COLO668 (cell line): ENCODE measurements around the gene EPHB3.
A peak's percentile ranks its signal among the peaks of the same experiment; 100 is the strongest.

Experiments
- DNase-seq: peaks from one replicate; lab custom pipeline; 2025; ENCODE audit not compliant: unreplicated experiment; lab: John Stamatoyannopoulos, UW

EPHB3 gene

DNA sequence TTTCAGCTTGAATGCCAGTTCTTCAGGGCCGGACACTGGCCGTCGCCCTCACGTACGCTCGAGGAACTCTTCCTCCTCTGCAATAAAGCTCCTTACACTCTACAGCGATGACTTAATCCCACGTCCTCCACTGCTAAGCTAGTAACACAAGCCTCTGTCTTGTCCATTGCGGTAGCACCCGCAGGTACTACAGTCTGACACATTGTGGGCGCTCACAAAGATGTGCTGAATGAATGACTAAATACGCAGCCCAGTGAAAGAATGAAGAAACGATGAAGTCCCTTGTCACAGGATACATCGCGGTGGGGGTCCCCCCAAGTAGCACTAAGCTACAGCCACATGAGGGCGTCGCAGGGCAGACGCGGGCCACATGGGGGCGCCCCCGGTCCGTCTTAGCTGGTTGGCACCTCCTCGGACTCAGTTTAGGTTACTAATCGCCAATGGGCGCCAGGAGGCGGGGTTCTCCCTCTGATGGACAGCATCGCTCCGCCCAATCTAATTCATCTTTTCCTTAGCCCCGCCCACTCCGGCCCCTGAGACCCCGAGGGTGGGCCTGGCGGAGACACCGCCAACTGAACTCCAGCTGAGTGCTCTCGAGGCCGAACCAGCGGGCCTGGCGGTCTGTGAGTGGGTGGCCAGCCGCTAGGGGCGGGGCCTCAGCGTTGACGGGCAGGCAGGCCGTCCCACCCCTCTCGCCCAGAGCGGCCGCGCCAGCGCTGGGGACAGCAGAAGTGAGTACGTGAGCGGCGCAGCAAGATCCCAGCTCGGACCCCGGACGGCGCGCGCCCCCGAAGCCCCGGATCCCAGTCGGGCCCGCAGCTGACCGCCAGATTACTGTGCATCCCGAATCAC is at the start of gene EPHB3:
TSS of gene EPHB3 (plus strand) at position 725 of the 852 bp plus-strand sequence. CDS start 451 bp downstream, outside the sequence.
- DNase-seq, result peak; percentile 93

DNA sequence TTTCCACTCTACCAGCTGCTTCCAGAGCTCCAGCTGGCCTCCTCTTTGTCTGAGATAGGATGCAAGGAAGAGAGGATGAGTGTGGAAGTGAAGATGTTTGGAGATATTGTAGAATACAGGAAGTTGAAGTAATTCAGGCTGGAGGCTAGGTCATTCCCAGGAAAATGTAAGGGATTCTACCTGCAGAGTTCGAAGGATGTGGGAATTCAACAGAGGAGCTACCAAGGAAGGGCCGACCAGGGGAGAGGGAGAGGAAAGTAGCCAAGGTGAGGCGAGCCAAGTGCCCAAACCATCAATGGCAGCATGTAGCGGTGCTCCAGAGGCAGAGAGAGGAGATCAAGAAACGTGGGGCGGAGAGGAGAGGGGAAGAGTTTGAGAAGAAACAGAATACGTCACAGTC is 49.0 kb upstream of the EPHB3 start:
- DNase-seq, result no peak

DNA sequence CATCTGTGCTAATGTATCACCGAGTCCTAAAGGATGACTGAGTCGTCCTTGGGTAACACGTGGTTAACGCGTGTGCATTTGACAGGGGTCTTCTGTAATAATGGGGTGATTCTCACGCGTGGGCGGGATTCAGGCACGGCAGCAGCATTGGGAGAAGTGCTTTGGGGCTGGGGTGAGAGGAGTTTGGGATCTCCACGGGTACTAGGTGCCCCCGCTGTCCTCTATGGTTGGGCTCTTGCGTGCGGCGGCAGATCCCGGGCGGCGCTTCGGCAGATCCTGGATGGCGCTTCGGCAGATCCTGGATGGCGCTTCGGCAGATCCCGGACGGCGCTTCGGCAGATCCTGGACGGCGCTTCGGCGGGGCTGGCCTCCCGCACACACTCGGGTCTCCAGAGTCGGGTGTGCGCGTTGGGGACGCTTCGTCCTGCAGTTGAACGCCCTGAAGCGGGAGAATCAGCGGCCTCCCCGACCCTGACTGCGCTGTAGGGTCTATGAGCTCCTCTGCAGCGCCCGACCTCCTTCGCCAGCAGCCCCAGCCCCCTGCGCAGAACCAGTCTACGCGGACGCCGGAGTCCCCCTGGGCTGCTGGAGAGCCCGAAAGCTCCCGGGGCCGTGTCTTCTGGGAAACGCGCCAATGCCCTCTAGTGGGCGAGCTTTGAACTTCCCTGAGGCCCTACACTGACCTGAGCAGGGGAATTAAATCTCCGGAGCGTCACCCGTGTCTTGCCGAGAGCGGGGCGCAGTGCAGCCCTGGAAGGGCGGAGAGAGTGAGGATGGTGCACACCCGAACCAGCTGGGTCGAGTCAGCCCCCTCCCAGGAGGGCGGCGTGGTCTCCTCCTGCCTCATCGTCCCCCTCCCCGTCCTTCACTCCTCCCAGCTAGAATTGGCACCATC is 48.1 kb upstream of the EPHB3 start:
- peak; percentile 76 for DNase-seq

DNA sequence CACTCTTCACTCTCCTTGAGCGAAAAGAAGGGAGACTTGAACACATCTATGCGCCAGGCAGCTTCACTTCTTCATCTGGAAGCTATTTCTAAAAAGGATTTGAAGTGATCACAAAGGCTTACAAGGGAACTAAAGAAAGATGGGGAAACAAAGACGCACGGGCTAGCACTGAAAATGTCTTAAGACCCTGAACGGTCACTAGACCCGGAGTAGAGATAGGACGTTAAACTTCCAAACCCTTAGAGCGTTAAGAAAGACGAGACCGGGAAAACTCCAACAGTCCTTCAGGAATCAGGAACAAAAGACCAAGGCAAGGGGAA is 47.5 kb upstream of the EPHB3 start:
- DNase-seq, result no peak

DNA sequence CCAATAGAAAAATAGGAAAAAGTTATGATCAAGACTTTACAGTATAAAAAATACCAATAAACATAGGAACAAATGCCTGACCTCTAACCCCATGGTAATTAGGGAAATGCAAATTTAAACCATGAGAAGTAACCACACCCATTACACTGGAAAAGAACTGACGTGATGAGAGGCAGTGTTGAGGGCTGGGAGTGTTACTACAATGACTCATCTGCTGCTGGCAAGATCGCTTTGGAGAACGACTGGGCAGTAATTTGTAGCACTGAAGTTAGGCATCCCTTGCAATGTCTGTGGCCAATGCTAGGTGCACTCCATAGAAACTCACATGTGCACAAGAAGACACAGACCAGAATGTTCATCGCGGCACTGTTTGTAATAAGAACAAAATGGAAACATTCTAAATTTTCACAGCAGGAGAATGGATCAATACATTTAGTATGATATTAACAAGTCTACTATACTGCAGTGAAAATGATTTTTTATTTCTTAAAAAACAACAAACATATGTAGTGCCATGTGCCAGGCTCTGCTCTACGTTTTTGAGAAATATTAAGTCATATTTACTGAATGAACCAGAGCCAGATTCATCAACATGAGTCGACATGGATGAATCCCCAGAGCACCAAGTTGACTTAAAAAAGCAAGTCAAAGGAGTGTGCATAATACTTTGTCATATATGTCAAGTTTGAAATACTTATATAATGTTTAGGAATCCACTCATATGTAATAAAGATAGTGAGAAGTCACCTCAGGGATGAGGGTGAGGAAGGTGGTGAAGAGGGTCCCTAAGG is 37.6 kb upstream of the EPHB3 start:
- peak; percentile 9 for DNase-seq

DNA sequence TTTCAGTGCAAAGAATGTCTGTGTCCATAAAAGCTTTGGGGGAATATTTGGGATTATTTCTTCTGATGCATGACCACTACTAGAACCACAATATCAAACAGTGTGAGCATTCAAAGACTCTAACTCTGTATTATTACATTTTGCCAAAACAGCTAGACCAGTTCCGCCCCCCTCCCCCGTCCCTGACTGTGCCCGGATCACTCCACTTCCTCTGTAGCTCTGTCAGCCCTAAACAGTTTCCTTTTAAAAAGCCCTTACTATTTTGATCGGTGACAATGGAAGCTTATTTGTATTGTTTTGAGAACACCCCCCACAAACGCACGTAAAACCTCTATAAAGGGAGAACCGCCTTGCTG is 36.6 kb upstream of the EPHB3 start:
- peak; percentile 24 for DNase-seq

DNA sequence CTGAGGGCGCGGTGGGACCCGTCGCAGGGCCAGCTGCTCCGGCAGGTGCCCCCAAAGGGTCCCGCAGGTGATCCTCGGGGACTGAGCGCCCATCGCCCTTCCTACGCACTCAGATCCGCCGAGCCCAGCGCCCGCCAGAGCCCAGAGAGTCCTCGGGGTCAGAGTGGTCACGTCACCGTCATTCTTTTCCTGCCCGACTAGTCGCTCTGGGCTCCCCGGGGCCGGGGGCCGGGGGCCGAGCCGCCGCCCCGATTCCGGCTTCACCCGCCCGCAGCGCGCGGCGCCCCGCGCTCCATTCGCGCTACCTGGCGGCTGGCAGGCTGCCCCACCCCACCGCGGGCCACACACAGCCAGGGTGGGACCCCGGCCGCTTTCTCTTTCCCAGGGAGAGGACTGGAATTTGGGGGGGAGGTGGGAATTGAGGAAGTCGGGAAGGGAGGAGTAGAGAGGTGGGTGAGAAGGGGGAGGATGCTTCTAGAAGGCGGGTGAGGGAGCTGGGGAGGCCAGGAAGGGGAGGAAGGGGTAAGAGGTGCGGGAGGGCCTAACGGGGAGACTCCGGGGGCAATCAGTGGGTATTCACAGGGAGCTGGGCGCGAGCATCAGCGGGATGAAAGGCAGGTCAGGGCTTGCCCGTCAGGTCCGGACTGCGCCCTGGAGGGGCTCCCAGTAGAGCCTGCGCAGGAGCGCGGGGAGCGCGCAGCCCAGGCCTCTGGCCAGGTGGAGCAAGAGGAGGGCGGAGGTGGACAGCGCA is 36.1 kb upstream of the EPHB3 start:
- DNase-seq, result peak; percentile 63

DNA sequence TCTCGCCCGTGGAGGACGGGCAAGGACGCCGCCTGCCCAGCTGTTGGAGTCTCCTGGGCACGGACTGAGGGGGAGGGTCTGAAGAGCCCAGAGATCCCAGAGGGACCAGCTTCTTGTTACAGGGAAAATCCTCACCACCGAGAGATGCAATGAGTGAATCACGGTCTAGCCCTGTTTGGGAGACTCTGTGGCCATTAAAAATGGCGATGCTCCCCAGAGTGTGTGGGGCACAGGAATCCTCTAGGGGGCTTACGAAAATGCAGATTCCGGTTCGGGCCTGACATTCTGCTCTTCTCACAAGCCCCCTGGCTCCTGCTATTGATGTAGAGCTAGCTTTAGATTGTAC is 35.5 kb upstream of the EPHB3 start:
- no peak for DNase-seq

DNA sequence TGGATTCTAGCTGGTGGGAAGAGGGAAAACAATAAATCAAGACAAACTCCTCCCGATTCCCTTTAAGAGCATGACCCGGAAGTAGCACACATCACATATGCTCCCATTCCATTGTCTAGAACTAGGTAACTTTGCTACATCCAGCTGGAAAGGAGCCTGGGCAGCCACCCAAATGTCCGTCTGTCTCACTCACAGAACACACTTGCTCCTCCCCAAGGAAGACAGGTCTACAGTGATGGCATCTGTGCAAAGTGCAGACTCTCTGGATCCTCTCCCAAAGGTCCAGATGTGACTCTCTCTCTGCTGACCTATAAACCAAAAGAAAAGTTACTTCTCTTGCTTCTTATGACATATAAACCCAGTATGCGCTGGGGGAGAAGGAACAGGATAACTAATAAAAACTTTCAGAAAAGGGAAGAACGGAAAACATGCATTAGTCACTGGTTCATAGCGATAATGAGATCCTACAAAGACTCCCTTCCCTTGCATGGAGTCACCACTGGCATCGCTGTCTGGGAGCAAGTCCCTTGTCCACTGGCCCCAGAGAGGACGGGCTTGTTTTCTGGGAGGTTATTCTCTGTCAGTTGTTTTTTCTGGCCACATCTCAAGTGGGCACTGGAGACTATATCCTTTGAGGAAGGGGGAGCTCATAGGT is 29.8 kb upstream of the EPHB3 start:
- no peak for DNase-seq

DNA sequence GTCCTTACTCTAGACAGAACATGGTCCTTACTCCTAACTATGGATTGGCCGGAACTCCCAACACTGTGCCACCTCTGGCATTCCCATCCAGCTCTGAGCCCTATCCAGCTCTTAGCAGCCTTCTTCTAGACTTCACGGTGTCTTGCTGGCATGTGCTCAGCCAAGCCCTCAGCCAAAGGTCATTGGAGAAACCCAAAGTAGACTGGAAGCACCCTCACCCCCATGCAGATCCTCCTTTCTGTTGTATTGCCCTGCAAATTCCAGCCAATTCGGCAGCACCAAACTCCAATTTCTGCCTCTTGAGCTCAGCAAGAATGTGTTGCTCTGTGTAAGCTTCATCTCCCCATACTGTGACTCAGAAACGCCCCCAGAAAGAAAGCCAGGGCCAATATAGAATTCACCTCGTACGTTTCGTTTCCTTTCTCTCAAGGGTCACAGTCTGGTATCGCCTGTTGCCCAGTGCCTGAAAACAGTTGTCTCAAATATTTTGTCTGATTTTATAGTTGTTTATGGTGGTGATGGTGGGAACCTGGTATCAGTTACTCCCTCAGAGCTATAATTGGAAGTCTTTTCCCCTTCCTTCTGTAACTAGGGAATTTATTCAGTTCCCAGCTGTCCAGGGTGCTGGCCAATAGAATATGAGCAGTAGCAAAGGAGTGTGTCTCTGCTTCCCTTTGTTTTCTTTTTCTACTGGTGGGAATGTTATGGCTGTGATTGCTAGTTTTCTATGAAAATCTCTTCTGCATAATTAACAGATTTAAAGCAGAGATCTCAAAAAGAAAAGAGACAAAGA is 28.4 kb upstream of the EPHB3 start:
- no peak for DNase-seq

DNA sequence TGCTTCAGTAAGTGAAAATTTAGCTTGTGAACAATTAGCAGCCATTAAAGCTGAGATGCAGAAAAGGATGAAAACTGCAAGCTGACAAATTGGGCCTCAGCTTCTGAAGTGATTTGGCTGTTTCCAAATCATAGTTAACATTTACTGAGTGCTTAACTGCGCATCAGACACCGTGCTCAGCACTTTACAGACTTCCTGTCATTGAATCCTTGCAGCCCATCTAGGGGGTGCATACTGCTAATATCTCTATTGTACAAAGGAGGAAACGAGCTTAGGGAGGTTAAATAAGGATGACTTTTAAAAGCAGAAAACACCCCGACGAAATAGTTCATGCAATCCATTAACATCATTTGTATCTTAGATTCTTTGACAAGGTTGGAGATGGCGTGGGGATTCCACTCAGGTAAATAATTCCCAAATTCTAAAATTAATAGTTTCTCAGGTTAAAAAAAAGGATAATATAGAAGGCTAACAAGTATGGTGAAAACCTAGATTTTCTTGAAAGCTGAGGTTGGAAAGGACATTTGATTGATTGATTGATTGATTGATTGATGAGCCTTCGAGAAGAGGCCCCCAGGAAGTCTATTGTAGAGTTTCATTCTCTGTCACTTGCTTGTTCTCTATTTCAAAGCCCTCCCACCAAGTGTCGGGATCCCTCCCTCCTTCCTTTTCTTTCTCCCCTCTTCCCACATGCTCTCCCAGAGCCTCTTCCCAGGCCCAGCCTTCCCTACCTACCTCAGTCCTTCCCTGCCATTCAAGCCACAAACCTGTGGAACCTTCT is 23.5 kb upstream of the EPHB3 start:
- DNase-seq, result no peak

DNA sequence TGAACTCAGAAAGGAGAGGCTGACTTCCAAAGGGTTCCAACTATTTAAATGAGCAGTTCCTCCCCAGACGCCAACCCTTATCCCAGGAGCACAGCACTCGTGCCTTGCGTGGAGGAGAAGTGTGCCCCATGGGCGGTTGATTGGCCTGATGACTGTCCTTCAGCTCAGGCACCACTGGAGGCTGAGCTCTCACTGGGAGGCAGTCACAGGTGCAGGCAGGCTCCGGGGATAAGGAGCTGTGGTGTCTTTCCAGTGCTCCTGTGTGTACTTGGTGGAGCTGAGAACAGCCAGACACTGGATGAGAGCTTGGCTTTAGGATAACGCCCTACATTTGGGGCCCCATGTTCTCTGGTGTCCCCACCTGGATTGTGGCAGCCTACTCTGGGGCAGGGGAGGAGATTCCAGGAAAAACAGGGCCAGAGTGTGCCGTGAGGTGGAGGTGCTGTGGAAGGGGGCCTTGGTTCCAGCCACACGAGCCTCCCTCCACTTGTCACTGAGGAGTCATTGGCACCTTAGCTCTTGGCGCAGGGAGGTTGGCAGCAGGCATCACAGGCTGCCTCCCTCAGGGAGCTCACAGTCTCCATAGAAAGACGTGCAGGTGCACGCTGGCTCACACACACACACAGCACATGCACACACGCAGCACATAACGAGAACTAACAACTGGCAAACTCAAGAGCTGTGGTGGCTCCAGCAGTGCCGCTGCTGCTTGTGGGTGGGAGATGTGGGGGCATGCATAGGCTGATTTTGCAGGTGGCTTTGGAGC is 22.7 kb upstream of the EPHB3 start:
- no peak for DNase-seq

DNA sequence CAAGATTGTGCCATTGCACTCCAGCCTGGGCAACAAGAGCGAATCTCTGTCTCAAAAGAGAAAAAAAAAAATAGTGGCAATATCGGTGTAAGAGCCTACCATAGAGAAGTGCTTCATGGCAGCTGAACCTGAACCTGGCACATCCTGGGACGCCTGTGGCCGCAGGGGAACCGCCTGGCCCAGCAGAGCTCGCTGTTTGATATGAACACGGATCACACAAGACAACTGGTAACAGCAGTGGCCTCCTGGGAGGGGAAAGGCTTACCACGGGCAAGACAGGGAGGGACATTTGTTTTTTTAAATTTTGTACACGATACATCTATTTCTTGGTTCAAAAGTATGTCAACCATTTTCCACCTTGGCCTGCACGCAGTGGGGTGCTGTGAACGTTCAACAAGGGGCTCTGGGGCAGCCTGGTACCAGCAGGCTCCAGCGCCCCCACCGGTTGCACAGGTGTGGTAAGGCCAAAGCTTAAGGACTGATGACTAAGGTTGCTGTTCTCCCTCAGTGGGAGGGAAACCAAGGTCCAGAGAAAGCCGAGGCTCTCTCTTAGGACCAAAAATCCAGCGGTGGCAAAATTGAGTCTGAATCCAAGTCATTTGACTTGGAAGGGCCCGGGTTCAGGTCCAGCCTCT is 21.7 kb upstream of the EPHB3 start:
- DNase-seq, result no peak

DNA sequence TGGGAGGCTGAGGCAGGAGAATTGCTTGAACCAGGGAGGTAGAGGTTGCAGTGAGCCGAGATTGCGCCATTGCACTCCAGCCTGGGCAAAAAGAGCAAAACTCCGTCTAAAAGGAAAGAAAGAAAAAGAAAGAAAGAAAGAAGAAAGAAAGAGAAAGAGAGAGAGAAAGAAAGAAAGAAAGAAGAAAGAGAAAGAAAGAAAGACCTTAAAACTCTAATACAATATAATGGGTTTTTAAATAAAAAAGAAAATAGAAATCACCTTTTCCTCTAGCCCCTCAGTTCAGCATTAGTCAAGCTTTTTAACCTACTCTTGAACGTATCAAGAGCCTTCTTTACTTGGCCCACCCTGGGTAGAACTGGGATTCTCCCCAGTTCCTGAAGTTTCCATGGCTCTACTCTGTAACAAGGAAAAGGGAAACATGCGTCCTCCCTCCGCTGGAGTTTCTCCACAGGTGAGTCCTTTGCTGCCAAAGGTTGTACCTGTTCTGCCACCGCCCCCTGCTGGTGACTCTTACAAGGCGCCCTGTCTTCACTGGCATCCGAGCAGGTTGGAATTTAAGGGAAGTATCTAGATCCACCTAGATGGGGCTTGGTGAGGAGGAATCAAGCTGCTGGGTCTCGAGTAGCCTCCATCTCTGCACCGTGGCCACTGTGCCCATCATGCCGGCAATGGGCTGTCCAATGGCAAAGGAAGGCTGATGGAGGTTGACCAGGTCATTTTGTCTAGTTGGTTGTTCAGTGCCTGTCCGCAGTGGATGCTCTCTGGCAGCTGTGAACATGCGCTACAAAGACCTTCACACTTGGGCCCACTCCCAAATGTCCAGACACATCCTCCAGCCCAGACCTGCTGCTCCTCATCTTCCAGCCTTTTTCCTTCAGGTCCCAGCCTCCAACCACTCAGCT is 20.6 kb upstream of the EPHB3 start:
- DNase-seq, result peak; percentile 82

DNA sequence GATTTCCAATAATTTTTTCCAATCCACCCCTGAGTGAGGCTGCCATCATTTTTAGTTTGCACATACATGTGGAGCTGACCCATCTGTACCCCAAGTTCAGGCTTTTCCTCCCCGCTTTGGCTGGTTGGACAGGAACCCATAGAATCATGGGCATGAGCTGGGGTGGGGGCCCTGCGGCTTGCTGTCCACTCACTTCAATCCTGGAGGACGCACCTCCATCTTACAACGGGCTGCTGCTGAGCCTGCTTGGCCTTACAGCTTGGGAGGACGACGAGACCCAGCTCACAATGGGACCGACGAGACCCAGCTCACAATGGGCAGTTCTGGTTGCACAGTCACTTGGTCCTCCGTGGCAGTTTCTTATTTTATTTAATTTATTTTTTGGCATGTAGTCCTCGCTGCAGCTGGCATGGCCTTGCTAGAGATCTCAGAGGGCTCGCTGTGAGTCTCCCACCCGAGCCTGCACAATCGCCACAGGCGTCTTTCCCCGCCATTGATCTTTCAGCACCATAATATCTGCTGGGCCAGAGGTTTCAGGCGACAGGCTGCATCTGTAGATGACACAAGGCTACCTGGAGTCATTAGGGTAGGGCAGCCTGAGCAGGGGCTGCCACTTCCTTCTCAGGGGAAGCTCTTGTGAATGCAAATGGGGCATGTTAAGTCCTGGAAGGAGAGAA is 19.6 kb upstream of the EPHB3 start:
- no peak for DNase-seq

DNA sequence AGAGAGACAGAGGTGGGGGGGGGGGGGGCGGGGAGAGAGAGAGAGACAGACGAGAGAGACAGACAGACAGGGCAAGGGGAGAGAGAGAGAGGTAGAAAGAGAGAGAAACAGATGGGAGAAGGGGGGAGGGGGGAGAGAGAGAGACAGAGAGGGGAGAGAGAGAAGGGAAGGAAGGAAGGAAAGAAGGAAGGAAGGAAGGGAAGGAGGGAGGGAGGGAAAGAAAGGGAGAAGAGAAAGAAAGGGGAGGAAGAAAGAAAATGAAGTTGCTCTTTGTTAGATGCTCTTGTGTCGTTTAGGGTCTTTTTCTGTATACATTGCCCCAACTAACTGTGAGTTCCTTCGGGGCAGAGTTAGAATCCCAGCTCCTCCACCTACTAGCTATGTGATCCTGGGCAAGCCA is 19.0 kb upstream of the EPHB3 start:
- DNase-seq, result no peak
